NCI-H2081 treated with DMSO at 0.1 percent for 48 hours (cell line): ENCODE measurements around the gene KCNE5.
"Not testable (repeated sequence)": the region's sequence is repeated elsewhere in the genome, so short reads cannot be mapped to it uniquely, and the experiment has no call there.

Experiments
- DNase-seq: peaks from one replicate; lab custom pipeline; 2025; lab: John Stamatoyannopoulos, UW

The KCNE5 gene

DNA sequence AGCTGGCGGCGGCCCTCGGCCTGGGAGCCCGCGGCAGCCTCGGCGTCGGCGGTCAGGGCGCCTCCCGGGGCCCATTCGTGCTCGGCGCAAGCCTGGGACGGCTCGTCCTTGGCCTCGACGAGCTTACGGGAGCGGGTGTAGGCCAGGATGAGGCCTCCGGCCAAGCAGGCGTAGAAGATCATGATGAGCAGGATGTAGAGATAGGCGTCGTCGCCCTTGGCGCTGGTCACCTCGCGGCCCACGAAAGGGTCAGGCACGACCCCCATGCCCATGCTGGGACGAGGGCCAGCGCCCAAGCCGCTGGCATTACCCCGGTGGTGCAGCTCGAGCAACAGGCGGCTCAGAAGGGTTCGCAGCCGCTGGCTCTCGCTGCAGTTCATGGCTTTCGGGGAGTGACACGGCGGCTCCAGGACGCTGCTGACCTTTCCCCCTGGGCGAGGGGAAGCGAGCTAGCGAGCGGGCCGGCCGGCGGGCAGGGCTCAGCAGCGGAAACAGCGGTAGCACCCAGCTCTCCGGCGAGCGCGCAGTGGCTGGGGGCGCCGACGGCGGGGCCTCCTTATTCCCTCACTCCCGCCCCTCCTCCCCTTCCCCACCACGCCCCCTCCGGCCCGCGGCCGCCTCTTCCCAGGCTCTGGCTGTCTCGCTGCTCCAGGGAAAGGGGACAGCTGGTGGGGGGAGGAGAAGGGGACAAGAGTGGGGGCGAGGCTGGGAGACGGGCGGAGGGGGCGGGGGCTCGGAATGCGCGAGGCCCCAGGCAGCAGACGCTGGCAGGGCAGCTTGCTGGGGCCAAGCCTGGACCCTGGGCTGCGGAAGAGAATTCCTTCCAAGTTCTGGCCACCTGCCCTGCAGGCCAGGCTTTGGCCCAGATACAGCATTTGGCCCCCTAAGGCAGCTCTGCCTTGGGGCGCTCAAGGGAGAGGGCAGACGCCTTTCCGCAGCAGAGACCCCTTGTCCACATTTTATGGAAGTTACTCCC, at the start of gene KCNE5:
KCNE5 (minus strand) TSS at position 532 of the 976 bp plus-strand sequence; CDS start at position 380, 152 bp downstream.
- no peak for DNase-seq

DNA sequence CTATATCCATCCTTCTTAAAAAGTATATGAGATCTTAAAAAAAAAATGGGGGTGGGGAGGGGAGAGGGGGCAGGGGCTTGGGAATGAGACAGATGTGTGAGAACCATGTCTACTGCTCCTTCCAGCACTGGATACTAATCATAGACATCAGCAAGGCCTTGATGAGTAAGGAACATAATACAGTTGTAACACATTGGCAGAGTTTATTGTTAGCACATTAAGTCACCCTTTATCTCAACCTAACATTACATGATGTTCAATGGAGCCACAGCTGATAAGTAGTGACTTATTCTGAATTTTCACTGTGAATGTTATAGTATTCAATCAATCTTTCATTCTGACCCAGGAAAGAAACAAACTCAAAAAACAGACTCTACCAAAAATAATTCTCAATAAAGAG, 47.3 kb upstream of the KCNE5 start:
- DNase-seq: no peak

DNA sequence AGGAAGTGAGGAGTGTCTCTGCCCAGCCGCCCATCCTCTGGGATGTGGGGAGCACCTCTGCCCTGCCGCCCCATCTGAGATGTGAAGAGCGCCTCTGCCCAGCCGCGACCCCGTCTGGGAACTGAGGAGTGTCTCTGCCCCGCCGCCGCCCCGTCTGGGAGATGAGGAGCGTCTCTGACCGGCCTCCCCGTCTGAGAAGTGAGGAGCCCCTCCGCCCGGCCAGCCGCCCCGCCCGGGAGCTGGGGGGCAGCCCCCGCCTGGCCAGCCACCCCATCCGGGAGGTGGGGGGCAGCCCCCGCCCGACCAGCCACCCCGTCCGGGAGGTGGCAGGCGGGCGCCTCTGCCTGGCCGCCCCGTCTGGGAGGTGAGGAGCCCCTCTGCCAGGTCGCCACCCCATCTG, 46.2 kb upstream of the KCNE5 start:
- DNase-seq: not testable (repeated sequence)

DNA sequence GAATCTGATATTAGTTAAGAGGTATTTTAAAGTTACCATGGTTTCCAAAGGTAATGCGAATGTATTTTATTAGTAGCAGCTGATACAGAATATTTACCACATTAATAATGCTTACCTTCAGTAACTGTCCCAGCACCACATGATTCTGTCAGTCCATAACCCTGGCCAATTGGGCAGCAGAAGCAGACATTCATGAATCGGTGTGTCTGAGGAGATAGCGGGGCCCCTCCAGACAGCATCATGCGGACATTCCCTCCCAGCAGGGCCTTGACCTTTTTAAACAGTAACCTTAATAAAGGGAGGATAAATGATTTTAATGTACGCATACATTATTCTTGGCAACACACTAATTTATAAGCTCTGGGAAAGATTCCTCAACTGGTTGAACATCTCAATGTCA, 43.0 kb upstream of the KCNE5 start:
- DNase-seq: no peak

DNA sequence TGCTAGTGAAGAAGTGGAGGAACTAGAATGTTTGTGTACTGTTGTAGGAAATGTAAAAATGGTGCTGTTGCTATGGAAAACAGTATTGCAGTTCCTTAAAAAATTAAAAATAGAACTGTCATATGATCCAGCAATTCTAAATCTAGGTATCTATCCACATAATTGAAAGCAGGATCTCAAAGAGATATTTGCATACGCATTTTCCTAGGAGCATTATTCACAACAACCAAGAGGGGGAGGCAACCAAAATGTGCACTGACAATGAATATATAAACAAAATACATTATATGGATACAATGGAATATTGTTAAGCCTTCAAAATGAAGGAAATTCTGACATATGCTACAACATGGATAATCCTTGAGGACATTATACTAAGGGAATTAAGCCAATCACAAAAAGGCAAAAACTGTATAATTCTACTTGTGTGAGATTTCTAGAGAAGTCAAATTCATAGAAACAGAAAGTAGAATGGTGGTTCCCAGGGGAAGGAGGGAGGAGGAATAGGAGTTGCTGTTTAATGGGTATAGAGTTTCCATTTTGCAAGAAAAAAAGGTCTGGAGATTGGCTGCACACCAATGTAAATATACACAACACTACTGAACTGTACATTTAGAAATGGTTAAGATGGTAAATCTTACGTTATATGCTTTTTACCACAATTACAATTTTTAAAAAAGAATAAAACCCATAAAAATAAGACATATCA, 35.6 kb upstream of the KCNE5 start:
- DNase-seq: no peak

- DNase-seq: no peak
These were observed 33.4 kb upstream of the KCNE5 start for GRCh38 chrX:109658391-109658790.

DNA sequence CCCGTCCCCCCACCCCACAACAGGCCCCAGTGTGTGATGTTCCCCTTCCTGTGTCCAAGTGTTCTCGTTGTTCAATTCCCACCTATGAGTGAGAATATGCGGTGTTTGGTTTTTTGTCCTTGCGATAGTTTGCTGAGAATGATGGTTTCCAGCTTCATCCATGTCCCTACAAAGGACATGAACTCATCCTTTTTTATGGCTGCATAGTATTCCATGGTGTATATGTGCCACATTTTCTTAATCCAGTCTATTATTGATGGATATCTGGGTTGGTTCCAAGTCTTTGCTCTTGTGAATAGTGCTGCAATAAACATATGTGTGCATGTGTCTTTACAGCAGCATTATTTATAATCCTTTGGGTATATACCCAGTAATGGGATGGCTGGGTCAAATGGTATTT, 32.4 kb upstream of the KCNE5 start:
- not testable (repeated sequence) for DNase-seq

DNA sequence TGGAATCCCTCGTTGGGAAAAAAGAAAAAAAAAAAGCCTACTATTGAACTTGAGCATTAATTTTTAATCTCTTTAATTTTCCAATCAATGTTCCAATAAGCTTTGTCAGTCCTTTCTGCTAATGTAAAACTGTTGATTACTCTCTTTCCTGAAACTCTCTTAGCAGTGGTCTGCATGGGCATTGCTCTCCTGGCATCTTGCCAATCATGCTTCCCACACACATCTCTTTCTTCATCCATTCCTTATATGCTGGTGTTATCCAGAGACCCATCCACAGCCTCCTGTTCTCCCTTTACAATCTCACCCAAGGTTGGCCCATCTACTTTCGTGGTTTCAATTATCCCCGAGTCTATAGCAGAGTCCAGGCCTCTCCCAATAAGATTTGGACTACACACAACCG, 31.8 kb upstream of the KCNE5 start:
- no peak for DNase-seq

- DNase-seq: no peak
These were observed 30.7 kb upstream of the KCNE5 start for GRCh38 chrX:109655502-109656201.

DNA sequence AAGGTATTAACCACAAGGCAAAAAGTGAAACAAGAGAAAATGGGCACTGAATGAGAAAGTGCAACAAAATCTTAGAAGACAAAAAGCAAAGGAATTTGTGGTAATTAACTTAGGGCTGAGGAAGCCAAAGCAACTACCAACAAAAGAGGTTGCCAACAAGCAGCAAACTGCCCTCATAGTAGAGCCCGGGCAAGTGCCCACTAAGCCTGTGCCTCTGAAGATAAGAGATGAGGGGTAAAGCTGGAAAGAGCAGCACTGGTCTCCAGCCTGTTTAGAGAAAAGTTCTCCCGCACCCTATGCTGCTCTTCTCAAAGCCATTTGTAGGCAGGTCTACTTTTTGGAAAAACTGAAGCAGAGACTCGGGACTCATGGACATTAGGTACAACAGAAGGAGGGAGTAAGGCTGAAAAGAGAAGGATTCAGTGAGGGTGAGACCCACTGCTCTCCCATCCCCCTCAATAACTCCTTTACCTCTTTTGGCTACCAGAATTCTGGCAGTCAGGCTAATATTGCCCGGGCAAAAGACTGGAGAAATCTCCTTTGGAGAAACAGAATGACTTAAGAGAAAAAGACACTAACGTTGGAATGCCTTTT, 29.6 kb upstream of the KCNE5 start:
- no peak for DNase-seq

DNA sequence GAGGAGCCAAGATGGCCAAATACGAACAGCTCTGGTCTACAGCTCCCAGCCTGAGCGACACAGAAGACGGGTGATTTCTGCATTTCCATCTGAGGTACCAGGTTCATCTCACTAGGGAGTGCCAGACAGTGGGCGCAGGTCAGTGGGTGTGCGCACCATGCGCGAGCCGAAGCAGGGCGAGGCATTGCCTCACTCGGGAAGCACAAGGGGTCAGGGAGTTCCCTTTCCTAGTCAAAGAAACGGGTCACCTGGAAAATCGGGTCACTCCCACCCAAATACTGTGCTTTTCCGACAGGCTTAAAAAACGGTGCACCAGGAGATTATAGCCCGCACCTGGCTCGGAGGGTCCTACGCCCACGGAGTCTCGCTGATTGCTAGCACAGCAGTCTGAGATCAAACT, 19.7 kb upstream of the KCNE5 start:
- DNase-seq: not testable (repeated sequence)

- DNase-seq: no peak
These were observed 18.7 kb upstream of the KCNE5 start for GRCh38 chrX:109643687-109644086.

GRCh38 chrX:109638158-109638557, 13.2 kb upstream of the KCNE5 start:
- DNase-seq: no peak

DNA sequence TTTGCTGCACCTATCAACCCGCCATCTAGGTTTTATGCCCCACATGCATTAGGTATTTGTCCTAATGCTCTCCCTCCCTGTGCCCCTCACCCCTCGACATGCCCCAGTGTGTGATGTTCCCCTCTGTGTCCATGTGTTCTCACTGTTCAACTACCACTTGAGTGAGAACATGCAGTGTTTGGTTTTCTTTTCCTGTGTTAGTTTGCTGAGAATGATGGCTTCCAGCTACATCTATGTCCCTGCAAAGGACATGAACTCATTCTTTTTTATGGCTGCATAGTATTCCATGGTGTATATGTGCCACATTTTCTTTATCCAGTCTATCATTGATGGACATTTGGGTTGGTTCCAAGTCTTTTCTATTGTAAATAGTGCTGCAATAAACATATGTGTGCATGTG, 12.5 kb upstream of the KCNE5 start:
- not testable (repeated sequence) for DNase-seq

- DNase-seq: no peak
These were observed 10.2 kb upstream of the KCNE5 start for GRCh38 chrX:109635146-109635545.

DNA sequence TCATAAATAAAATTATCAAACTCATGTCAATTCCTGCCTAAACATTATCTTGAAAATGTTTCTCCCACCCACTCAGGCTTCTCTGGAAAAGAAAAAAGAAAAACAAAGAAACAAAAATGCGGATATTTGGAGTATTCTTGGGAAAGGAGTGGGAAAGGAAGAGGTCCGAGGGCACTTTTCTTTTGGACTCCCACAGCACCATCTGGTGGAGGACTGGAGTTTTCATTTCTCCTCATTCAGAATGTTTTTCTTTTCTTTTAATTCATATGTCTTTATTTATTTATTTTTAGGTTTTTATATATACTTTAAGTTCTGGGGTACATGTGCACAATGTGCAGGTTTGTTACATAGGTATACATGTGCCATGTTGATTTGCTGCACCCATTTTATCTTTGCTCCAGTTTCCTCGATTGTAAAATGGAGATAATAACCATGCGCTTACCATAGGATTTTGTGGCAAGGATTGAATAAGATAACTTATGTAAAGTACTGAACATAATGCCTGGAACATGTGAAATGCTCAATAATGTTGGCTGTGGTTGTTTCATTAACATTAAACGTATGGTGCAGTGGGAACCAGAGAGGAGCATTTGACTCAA, 8.0 kb upstream of the KCNE5 start:
- no peak for DNase-seq

DNA sequence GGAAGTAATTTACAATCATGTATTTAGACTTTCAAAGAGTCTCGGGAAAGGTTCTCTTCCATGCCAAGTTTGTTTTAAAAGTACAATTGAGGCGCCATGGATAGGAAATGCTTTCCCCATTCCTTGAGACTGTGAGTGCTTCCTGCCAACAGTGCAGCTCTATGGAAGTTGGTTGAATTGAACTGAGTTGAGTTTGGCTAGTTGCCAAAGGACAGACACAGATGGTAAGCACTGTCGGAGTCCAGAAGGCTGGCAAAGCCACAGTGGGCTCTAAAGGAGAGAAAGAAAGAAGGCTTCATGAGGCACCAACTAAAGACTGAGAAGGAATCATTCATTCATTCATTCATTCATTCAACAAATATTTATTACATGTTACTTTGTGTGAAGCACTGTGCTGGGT, 4.3 kb upstream of the KCNE5 start:
- peak; percentile 16 for DNase-seq

GRCh38 chrX:109626637-109627036, 1.7 kb upstream of the KCNE5 start:
- no peak for DNase-seq

DNA sequence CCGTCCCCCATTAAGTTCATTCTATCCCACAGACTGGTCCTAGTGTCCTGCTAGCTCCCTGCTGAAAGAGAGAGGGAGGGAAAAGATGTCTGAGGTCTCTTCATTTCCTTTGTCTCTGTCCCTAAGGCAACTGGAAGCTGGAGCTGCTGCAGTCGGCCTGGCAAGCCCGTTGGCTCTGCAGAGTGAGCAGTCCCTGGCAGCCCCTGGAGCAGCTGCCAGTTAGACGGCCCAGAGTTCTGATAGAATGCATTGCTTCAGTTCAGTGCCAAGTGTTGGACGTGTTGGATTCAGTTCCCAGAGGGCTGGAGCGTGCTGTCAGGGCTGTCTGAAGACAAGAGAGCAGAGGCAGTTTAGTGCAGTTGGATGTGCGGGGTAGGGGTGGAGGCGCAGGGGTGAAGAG, 975 bp downstream of the KCNE5 start:
- DNase-seq: no peak

DNA sequence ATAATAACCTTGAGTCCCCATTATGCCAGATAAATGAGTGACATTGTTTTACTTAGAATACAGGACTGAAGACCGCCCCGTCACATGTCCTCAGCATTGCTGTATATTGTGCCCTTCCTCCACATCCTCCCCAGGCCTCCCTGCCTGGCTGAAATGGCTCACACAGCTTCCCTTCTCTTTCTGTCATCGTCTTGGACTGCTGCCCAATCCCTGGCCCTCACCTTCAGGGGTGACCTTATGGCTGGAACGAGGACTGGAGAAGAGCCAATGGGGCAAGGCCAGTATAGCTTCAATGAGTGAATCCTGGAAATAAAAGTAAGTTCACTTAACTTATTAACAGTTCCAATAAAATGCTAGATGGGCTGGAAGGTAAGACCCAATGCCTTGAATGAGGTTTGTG, 2.7 kb downstream of the KCNE5 start:
- DNase-seq: no peak

DNA sequence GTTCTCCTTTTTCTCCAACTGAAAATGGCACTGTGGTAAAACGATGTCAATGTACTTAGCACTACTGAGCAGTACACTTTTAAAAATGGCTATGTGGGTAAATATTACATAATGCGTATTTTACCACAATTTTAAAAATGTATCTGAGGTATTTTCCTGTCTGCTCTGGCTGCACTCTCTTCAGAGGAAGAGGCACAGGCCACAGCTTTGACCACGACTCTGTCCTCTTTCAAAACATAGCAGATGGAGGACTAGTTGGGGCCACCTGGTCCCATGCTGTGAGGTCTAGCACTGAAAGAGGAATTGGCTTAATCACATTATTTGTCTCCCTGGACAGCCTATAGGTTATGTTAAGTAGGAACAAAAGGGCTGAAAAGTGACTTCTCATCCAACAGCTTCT, 5.2 kb downstream of the KCNE5 start:
- no peak for DNase-seq

- no peak for DNase-seq
These were observed 10.0 kb downstream of the KCNE5 start for GRCh38 chrX:109614951-109615350.
